ENCODE data around the gene PPARD.

DNA sequence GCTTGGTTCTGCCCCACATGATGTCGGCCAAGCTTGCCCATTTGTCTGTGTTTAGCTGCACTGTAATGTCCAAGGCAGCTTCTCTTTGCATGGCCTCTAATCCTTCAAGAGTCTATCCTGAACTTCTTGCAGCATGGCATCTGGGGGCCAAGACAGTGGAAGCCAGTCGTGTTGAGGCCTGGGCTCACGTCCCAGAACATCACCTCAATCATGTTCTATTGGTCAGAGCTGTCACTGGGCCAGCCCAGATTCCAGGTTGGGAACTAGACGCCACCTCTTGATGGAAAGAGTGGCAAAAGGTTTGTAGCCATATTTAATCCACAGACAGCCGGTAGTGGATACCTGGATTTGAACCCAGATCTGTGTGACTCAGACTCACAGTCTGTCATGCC is 25.3 kb downstream of the PPARD start:
- no peak for TF ChIP-seq POLR2A (IDR thresholded peaks at IDR 0.05)
- TF ChIP-seq, protein P1, sequence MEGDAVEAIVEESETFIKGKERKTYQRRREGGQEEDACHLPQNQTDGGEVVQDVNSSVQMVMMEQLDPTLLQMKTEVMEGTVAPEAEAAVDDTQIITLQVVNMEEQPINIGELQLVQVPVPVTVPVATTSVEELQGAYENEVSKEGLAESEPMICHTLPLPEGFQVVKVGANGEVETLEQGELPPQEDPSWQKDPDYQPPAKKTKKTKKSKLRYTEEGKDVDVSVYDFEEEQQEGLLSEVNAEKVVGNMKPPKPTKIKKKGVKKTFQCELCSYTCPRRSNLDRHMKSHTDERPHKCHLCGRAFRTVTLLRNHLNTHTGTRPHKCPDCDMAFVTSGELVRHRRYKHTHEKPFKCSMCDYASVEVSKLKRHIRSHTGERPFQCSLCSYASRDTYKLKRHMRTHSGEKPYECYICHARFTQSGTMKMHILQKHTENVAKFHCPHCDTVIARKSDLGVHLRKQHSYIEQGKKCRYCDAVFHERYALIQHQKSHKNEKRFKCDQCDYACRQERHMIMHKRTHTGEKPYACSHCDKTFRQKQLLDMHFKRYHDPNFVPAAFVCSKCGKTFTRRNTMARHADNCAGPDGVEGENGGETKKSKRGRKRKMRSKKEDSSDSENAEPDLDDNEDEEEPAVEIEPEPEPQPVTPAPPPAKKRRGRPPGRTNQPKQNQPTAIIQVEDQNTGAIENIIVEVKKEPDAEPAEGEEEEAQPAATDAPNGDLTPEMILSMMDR (IDR thresholded peaks at IDR 0.05) = no peak
